ENCODE measurements around the gene CHN1.

- TF ChIP-seq CTCF (IDR thresholded peaks at IDR 0.05) (no peak), POLR2A (IDR thresholded peaks at IDR 0.05) (no peak)
Observed at GRCh38 chr2:174977364-174977763, 27.8 kb downstream of the CHN1 start.
